Skeletal muscle satellite cell (primary cell): ENCODE measurements around the gene ADARB1.

Experiments
- H3K27me3 ChIP-seq: 2 replicates; pipeline ENCODE4 v1.7.0; 2013; ENCODE audit warnings: low read length; ENCODE audit not compliant: control insufficient read depth, insufficient read depth
- H3K36me3 ChIP-seq: 2 replicates; pipeline ENCODE4 v1.7.0; 2013; ENCODE audit warnings: mild to moderate bottlenecking, control low read depth, low read length; ENCODE audit not compliant: insufficient read depth
- H3K4me1 ChIP-seq: 2 replicates; pipeline ENCODE4 v1.7.0; 2013; ENCODE audit warnings: low read length; ENCODE audit not compliant: control insufficient read depth, insufficient read depth
- H3K4me2 ChIP-seq: 2 replicates; pipeline ENCODE4 v1.7.0; 2013; ENCODE audit warnings: mild to moderate bottlenecking, low read length
- H3K4me3 ChIP-seq: 2 replicates; pipeline ENCODE4 v1.7.0; 2013; ENCODE audit warnings: low read length
- H3K9ac ChIP-seq: 2 replicates; pipeline ENCODE4 v1.7.0; 2013; ENCODE audit warnings: mild to moderate bottlenecking, low read depth, low read length, moderate library complexity
- H3K9me3 ChIP-seq: replicated peaks from 2 replicates; pipeline ENCODE4 v1.7.0; 2013; ENCODE audit warnings: mild to moderate bottlenecking, control low read depth, low read length

ADARB1 gene

GRCh38 chr21:45084121-45084520, 9.7 kb downstream of the ADARB1 start:
- H3K9me3 ChIP-seq: no peaks in the 10 kb centered on the region
- H3K9ac ChIP-seq: no peak overlapping the region
- H3K4me1 ChIP-seq: peaks cover 56% of the 10 kb centered on the region
- H3K36me3 ChIP-seq: peaks cover 49% of the 10 kb centered on the region
- H3K27me3 ChIP-seq: no peaks in the 10 kb centered on the region
- no peak overlapping the region for H3K4me3 ChIP-seq
- H3K4me2 ChIP-seq: no peak overlapping the region

- peaks cover 49% of the 10 kb centered on the region for H3K36me3 ChIP-seq
- H3K4me2 ChIP-seq: no peak overlapping the region
- peaks cover 48% of the 10 kb centered on the region for H3K4me1 ChIP-seq
- no peaks in the 10 kb centered on the region for H3K27me3 ChIP-seq
- no peak overlapping the region for H3K4me3 ChIP-seq
- H3K9me3 ChIP-seq: no peaks in the 10 kb centered on the region
- H3K9ac ChIP-seq: no peak overlapping the region
Measured at GRCh38 chr21:45084881-45085536, 10.6 kb downstream of the ADARB1 start.

- Histone ChIP-seq H3K4me3 (no peak overlapping the region), H3K9ac (no peak overlapping the region), H3K4me1 (peaks cover 45% of the 10 kb centered on the region), H3K36me3 (peaks cover 49% of the 10 kb centered on the region), H3K4me2 (no peak overlapping the region), H3K27me3 (no peaks in the 10 kb centered on the region), H3K9me3 (no peaks in the 10 kb centered on the region)
Measured at GRCh38 chr21:45085700-45086099, 11.3 kb downstream of the ADARB1 start.

GRCh38 chr21:45086337-45086958, 12.1 kb downstream of the ADARB1 start:
- no peak overlapping the region for H3K9ac ChIP-seq

GRCh38 chr21:45087022-45087823, 12.8 kb downstream of the ADARB1 start:
- Histone ChIP-seq H3K4me2 (no peak overlapping the region), H3K36me3 (peaks cover 38% of the 10 kb centered on the region), H3K9me3 (no peaks in the 10 kb centered on the region), H3K4me3 (no peak overlapping the region), H3K4me1 (peaks cover 47% of the 10 kb centered on the region), H3K27me3 (no peaks in the 10 kb centered on the region), H3K9ac (no peak overlapping the region)

More at GRCh38 chr21:45086337-45086958, 12.1 kb downstream of the ADARB1 start:
- Histone ChIP-seq H3K4me1 (peaks cover 45% of the 10 kb centered on the region), H3K9me3 (no peaks in the 10 kb centered on the region), H3K4me3 (no peak overlapping the region), H3K36me3 (peaks cover 45% of the 10 kb centered on the region), H3K27me3 (no peaks in the 10 kb centered on the region), H3K4me2 (no peak overlapping the region)

- Histone ChIP-seq H3K9me3 (no peaks in the 10 kb centered on the region), H3K9ac (no peak overlapping the region), H3K4me1 (peaks cover 50% of the 10 kb centered on the region), H3K4me2 (no peak overlapping the region), H3K36me3 (peaks cover 29% of the 10 kb centered on the region), H3K27me3 (no peaks in the 10 kb centered on the region), H3K4me3 (no peak overlapping the region)
Measured at GRCh38 chr21:45088116-45088515, 13.7 kb downstream of the ADARB1 start.

GRCh38 chr21:45088729-45089128, 14.3 kb downstream of the ADARB1 start:
- no peak overlapping the region for H3K9ac ChIP-seq
- H3K27me3 ChIP-seq: no peaks in the 10 kb centered on the region
- H3K4me3 ChIP-seq: no peak overlapping the region
- H3K36me3 ChIP-seq: peaks cover 28% of the 10 kb centered on the region
- no peak overlapping the region for H3K4me2 ChIP-seq
- peaks cover 57% of the 10 kb centered on the region for H3K4me1 ChIP-seq
- H3K9me3 ChIP-seq: no peaks in the 10 kb centered on the region

GRCh38 chr21:45089964-45090363, 15.6 kb downstream of the ADARB1 start:
- Histone ChIP-seq H3K4me2 (no peak overlapping the region), H3K4me1 (peaks cover 57% of the 10 kb centered on the region), H3K4me3 (no peak overlapping the region), H3K9me3 (no peaks in the 10 kb centered on the region), H3K9ac (no peak overlapping the region), H3K36me3 (peaks cover 23% of the 10 kb centered on the region), H3K27me3 (no peaks in the 10 kb centered on the region)

- Histone ChIP-seq H3K9me3 (no peaks in the 10 kb centered on the region), H3K4me3 (no peak overlapping the region)
Measured at GRCh38 chr21:45090966-45091365, 16.6 kb downstream of the ADARB1 start.

GRCh38 chr21:45091550-45092322, 17.4 kb downstream of the ADARB1 start:
- H3K9me3 ChIP-seq: no peaks in the 10 kb centered on the region
- no peaks in the 10 kb centered on the region for H3K27me3 ChIP-seq
- no peak overlapping the region for H3K4me3 ChIP-seq
- H3K9ac ChIP-seq: no peak overlapping the region
- H3K4me1 ChIP-seq: peaks cover 61% of the 10 kb centered on the region
- H3K36me3 ChIP-seq: peaks cover 16% of the 10 kb centered on the region
- H3K4me2 ChIP-seq: no peak overlapping the region

More at GRCh38 chr21:45090966-45091365, 16.6 kb downstream of the ADARB1 start:
- Histone ChIP-seq H3K36me3 (peaks cover 19% of the 10 kb centered on the region), H3K9ac (no peak overlapping the region), H3K4me2 (no peak overlapping the region), H3K4me1 (peaks cover 57% of the 10 kb centered on the region), H3K27me3 (no peaks in the 10 kb centered on the region)

- Histone ChIP-seq H3K9ac (peak overlapping the region; percentile 44), H3K27me3 (no peaks in the 10 kb centered on the region), H3K36me3 (peaks cover 12% of the 10 kb centered on the region), H3K9me3 (no peaks in the 10 kb centered on the region), H3K4me3 (no peak overlapping the region), H3K4me1 (peaks cover 69% of the 10 kb centered on the region), H3K4me2 (peak overlapping the region; percentile 45)
Measured at GRCh38 chr21:45093035-45093532, 18.7 kb downstream of the ADARB1 start.
